GM12878 (cell line): ENCODE results near the gene SYPL2.

Experiments used
- CBX3 ChIP-seq: fragments of 200-600 bp; sonication (generic); IDR thresholded peaks from 2 replicates; pipeline ENCODE4 v1.6.1; 2016; ENCODE audit warnings: low read depth, borderline replicate concordance
- CHD1 ChIP-seq: IDR thresholded peaks from 2 replicates; pipeline ENCODE4 v1.6.1; 2012; ENCODE audit warnings: low read depth, low read length, improper control_type of control experiment
- HDAC2 ChIP-seq: fragments of 200-600 bp; sonication (generic); IDR thresholded peaks from 2 replicates; pipeline ENCODE4 v1.6.1; 2017
- PBX3 ChIP-seq: IDR thresholded peaks from 2 replicates; pipeline ENCODE4 v1.6.1; 2011; ENCODE audit warnings: mild to moderate bottlenecking, low read depth, low read length, moderate library complexity; ENCODE audit not compliant: insufficient replicate concordance
- POLR2AphosphoS5 ChIP-seq: IDR thresholded peaks from 2 replicates; pipeline ENCODE4 v1.6.1; 2011; ENCODE audit warnings: mild to moderate bottlenecking, low read length, inconsistent platforms
- RAD21 ChIP-seq: IDR thresholded peaks from 2 replicates; pipeline ENCODE4 v1.6.1; 2011; ENCODE audit warnings: mild to moderate bottlenecking, low read depth, low read length, moderate library complexity; ENCODE audit not compliant: insufficient read depth
- SMAD1 ChIP-seq: fragments of 450-650 bp; IDR thresholded peaks from 2 replicates; pipeline ENCODE4 v1.6.1; 2018; ENCODE audit warnings: mild to moderate bottlenecking, low read depth; ENCODE audit not compliant: partially characterized antibody
- STAT1 ChIP-seq: fragments of 450-650 bp; conservative IDR thresholded peaks from 2 replicates; pipeline ENCODE4 v1.6.1; 2014; ENCODE audit warnings: antibody characterized with exemption, mild to moderate bottlenecking
- TCF3 ChIP-seq: IDR thresholded peaks from 2 replicates; pipeline ENCODE4 v1.6.1; 2012; ENCODE audit warnings: low read depth, mild to moderate bottlenecking, low read length, borderline replicate concordance; ENCODE audit not compliant: insufficient read depth
- YY1 ChIP-seq: IDR thresholded peaks from 2 replicates; pipeline ENCODE4 v1.6.1; 2011; ENCODE audit warnings: low read depth, mild to moderate bottlenecking, low read length

- TF ChIP-seq YY1 (no peak), CHD1 (no peak), HDAC2 (no peak), SMAD1 (no peak), POLR2AphosphoS5 (no peak), CBX3 (no peak), RAD21 (no peak), TCF3 (no peak), PBX3 (no peak), STAT1 (no peak)
Measured at GRCh38 chr1:109508001-109508872, 41.9 kb downstream of the SYPL2 start.
